Fibroblast of lung (primary cell): ENCODE results near the gene MMS19. TPM values are rescaled to one million over a fixed set of nuclear protein-coding genes. Genes with fewer than 3 reads are reported as not detected.

Experiments used
- DNase-seq, 2 donors: peaks; one replicate each; pipeline versions ENCODE4 v3.0.0 to v3.0.0-alpha.2; 2010; ENCODE audit warnings: low read depth in 2 of 2
- H2AFZ ChIP-seq: 2 replicates; pipeline ENCODE4 v1.5.1; 2012; ENCODE audit warnings: low read length, control low read depth, inconsistent platforms
- H3K27ac ChIP-seq: 2 replicates; pipeline ENCODE4 v1.5.1; 2011; ENCODE audit warnings: low read length, control low read depth; ENCODE audit not compliant: insufficient read depth
- H3K27me3 ChIP-seq: 2 replicates; pipeline ENCODE4 v1.5.1; 2011; ENCODE audit warnings: mild to moderate bottlenecking, low read length; ENCODE audit not compliant: control insufficient read depth, insufficient read depth
- H3K36me3 ChIP-seq: 2 replicates; pipeline ENCODE4 v1.5.1; 2011; ENCODE audit warnings: low read length; ENCODE audit not compliant: control insufficient read depth, insufficient read depth
- H3K4me1 ChIP-seq: 2 replicates; pipeline ENCODE4 v1.5.1; 2011; ENCODE audit warnings: low read length; ENCODE audit not compliant: control insufficient read depth, insufficient read depth; ENCODE audit errors: extremely low read depth
- H3K4me2 ChIP-seq: 2 replicates; pipeline ENCODE4 v1.5.1; 2011; ENCODE audit warnings: low read length, control low read depth; ENCODE audit not compliant: insufficient read depth; ENCODE audit errors: extremely low read depth
- H3K4me3 ChIP-seq, 4 experiments: fragments of 200-600 bp in 1 of 4; sonication (generic) in 1 of 4; replicated peaks in 1 of 4; 2 replicates each; pipeline ENCODE4 v1.5.1; 2011 to 2016; ENCODE audit warnings: low read length in 4 of 4, low read depth in 3 of 4, mild to moderate bottlenecking in 3 of 4, control low read depth in 2 of 4, inconsistent platforms in 1 of 4, mixed read lengths in 1 of 4; ENCODE audit not compliant: insufficient read depth in 1 of 4; ENCODE audit errors: control extremely low read depth in 1 of 4
- H3K79me2 ChIP-seq: 2 replicates; pipeline ENCODE4 v1.5.1; 2012; ENCODE audit warnings: mild to moderate bottlenecking, low read length, inconsistent platforms; ENCODE audit not compliant: control insufficient read depth, insufficient read depth
- H3K9ac ChIP-seq: 2 replicates; pipeline ENCODE4 v1.5.1; 2011; ENCODE audit warnings: mild to moderate bottlenecking, low read length, control low read depth; ENCODE audit not compliant: insufficient read depth
- H3K9me3 ChIP-seq: 2 replicates; pipeline ENCODE4 v1.5.1; 2012; ENCODE audit warnings: low read depth, low read length; ENCODE audit not compliant: control insufficient read depth, insufficient read depth
- H4K20me1 ChIP-seq: 2 replicates; pipeline ENCODE4 v1.5.1; 2011; ENCODE audit warnings: low read length; ENCODE audit not compliant: control insufficient read depth, insufficient read depth; ENCODE audit errors: extremely low read depth
- CTCF ChIP-seq, 2 donors: IDR thresholded peaks in 1 of 2; conservative IDR thresholded peaks in 1 of 2; 1 replicate in 1 of 2; 2 replicates in 1 of 2; pipeline ENCODE4 v1.5.1; 2011 to 2012; ENCODE audit warnings: low read length in 2 of 2, control low read depth in 1 of 2, inconsistent platforms in 1 of 2, low read depth in 1 of 2, mild to moderate bottlenecking in 1 of 2
- EZH2 ChIP-seq: IDR thresholded peaks from 2 replicates; pipeline ENCODE4 v1.5.1; 2012; ENCODE audit warnings: low read length, control low read depth, mild to moderate bottlenecking; ENCODE audit errors: missing control alignments
- polyA plus RNA-seq, 2 donors: library from polyadenylated mRNA; depleted of rRNA in 1 of 2; stranded (reverse) in 1 of 2; unstranded in 1 of 2; fragments of >200 nt; gene quantifications; 2 replicates each; pipeline ENCODE4 v1.2.1, GENCODE V29; 2011 to 2012; ENCODE audit warnings: missing spikeins in 1 of 2
- total RNA-seq: library from RNA; depleted of rRNA; stranded (reverse); fragments of >200 nt; gene quantifications from 2 replicates; pipeline ENCODE4 v1.2.1, GENCODE V29; 2014

Gene MMS19
- total and polyA plus RNA-seq, 2 donors (not counting 1 experiment from before 2014, with no cell fraction given) = 44.7 to 64.7 TPM

GRCh38 chr10:97512993-97513392, 14.8 kb upstream of the MMS19 start:
- Histone ChIP-seq H3K27me3 (no peaks in the 10 kb centered on the region), H3K9me3 (no peaks in the 10 kb centered on the region), H2AFZ (no peak overlapping the region), H3K4me1 (peaks cover 1% of the 10 kb centered on the region), H3K4me2 (no peak overlapping the region), H3K36me3 (no peaks in the 10 kb centered on the region), H3K9ac (no peak overlapping the region), H3K4me3 (no peak overlapping the region), H3K79me2 (peaks cover 5% of the 10 kb centered on the region), H3K27ac (no peak overlapping the region), H4K20me1 (peaks cover 2% of the 10 kb centered on the region)
- TF ChIP-seq EZH2 (no peak), CTCF (conservative IDR thresholded peaks at IDR 0.05 in 1 of 2, IDR thresholded peaks at IDR 0.05 in 1 of 2; ENCODE audit: low read depth in 1 of 2, low read length in 2 of 2) (no peak)
- peak; percentile 20 to 61 for DNase-seq

- no peak overlapping the region for H2AFZ ChIP-seq
- no peak for DNase-seq
- no peaks in the 10 kb centered on the region for H3K36me3 ChIP-seq
- H3K27ac ChIP-seq = no peak overlapping the region
- no peaks in the 10 kb centered on the region for H4K20me1 ChIP-seq
- H3K27me3 ChIP-seq = no peaks in the 10 kb centered on the region
- peaks cover 3% of the 10 kb centered on the region for H3K79me2 ChIP-seq
- TF ChIP-seq CTCF (conservative IDR thresholded peaks at IDR 0.05 in 1 of 2, IDR thresholded peaks at IDR 0.05 in 1 of 2; ENCODE audit: low read depth in 1 of 2, low read length in 2 of 2) (no peak), EZH2 (no peak)
- H3K4me1 ChIP-seq = no peaks in the 10 kb centered on the region
- H3K9me3 ChIP-seq = no peaks in the 10 kb centered on the region
- H3K4me2 ChIP-seq = no peak overlapping the region
- no peak overlapping the region for H3K9ac ChIP-seq
- H3K4me3 ChIP-seq = no peak overlapping the region
Observed at GRCh38 chr10:97511711-97512440, 13.7 kb upstream of the MMS19 start.

- Histone ChIP-seq H4K20me1 (no peaks in the 10 kb centered on the region), H3K4me2 (no peak overlapping the region), H3K36me3 (no peaks in the 10 kb centered on the region), H3K9me3 (no peaks in the 10 kb centered on the region), H3K4me3 (no peak overlapping the region), H2AFZ (no peak overlapping the region), H3K4me1 (no peaks in the 10 kb centered on the region), H3K27me3 (no peaks in the 10 kb centered on the region), H3K27ac (no peak overlapping the region), H3K9ac (no peak overlapping the region), H3K79me2 (peaks cover 5% of the 10 kb centered on the region)
- DNase-seq = no peak
- TF ChIP-seq CTCF (conservative IDR thresholded peaks at IDR 0.05 in 1 of 2, IDR thresholded peaks at IDR 0.05 in 1 of 2; ENCODE audit: low read depth in 1 of 2, low read length in 2 of 2) (no peak), EZH2 (no peak)
Observed at GRCh38 chr10:97510686-97511085, 12.5 kb upstream of the MMS19 start.
